ES-I3 (cell line): Measurements from ENCODE around the gene ZNF879.

Source experiments
- H3K36me3 ChIP-seq: 2 replicates; pipeline ENCODE4 v1.6.1; 2013; ENCODE audit warnings: mild to moderate bottlenecking, low read length, control low read depth, moderate library complexity; ENCODE audit not compliant: insufficient read depth
- H3K4me1 ChIP-seq: 2 replicates; pipeline ENCODE4 v1.6.1; 2013; ENCODE audit warnings: mild to moderate bottlenecking, control low read depth, low read length; ENCODE audit not compliant: insufficient read depth
- H3K9ac ChIP-seq: 2 replicates; pipeline ENCODE4 v1.6.1; 2013; ENCODE audit warnings: low read depth, mild to moderate bottlenecking, low read length, moderate library complexity
- H3K9me3 ChIP-seq: 2 replicates; pipeline ENCODE4 v1.6.1; 2013; ENCODE audit warnings: mild to moderate bottlenecking, low read length, moderate library complexity; ENCODE audit not compliant: control insufficient read depth, insufficient read depth

Gene ZNF879

DNA sequence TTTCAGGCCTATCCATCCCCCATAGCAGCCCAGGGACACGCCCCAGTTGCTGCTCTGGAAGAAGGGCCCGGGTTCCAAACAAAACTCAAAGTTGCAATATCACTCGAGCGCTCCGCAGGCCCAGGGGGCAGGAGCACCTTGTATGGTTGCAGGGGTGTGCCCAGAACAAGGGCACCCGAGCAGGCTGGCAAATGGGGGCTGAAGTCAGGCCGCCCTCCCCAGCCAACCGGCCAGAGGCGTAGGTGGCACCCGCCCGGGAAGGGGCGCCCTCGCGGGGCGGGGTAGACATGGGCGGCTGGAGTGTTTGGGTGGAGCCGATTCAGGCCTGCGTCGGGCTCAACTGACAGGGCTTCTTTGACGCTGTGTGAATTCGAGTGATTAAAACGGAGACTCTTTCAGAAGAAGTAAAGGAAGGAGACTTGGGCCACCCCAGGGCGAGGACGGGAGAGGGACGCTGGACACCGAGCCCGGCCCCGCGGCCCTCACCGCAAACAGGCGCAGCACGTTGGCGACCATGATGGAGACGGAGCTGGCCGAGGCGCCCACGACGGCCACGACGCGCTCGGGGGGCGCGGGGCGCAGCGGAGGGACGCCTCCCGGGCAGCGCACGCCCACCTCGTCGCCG lies 29.5 kb upstream of the ZNF879 start:
- H3K36me3 ChIP-seq = no peaks in the 10 kb centered on the region
- H3K9me3 ChIP-seq = no peaks in the 10 kb centered on the region
- no peaks in the 10 kb centered on the region; the same call in 1 of the 2 replicates for H3K4me1 ChIP-seq
- H3K9ac ChIP-seq = peak overlapping the region; percentile 36; the same call in 1 of the 2 replicates

DNA sequence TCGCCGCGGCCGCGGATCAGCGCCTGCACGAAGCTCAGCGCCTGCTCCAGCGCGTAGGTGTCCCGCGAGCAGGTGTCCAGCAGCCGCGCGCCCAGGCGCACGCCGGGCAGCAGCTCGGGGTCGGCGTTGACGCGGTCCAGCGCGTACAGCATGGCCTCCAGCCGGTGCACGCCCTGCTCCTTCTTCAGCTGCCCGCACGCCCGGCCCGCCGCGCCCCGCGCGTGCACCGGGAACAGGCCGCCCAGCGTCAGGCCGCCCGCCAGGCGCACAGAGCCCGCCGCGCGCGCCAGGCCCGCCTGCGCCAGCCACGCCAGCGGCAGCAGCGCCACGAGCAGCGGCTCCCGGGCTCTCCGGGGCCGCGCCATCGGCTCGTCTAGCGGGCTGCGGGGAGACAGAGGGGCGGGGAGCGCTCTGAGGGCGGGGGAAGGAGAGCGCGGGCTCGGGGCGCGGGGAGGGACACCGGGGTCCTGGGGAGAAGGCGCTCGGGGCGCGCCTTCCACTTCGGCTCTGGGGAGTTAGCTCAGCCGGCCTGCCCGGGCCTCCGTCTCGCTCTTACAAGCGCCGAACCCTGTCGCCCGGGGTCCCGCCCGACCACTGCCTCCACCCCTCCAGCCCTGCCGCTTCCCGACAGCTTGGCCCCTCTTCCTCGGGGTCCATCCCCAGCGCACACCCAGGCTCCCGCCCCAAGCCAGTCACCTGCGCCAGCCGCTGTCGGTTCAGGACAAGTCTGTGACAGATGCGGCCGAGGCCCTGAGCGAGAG lies 28.8 kb upstream of the ZNF879 start, which contains the start of gene GRM6:
TSS of gene GRM6 (minus strand) at position 741 of the 761 bp plus-strand sequence. CDS start at position 365, 376 bp downstream.
- no peaks in the 10 kb centered on the region; the same call in 1 of the 2 replicates for H3K4me1 ChIP-seq
- no peaks in the 10 kb centered on the region for H3K36me3 ChIP-seq
- H3K9me3 ChIP-seq = no peaks in the 10 kb centered on the region
- H3K9ac ChIP-seq = peak within 1 kb of the TSS; percentile 36

DNA sequence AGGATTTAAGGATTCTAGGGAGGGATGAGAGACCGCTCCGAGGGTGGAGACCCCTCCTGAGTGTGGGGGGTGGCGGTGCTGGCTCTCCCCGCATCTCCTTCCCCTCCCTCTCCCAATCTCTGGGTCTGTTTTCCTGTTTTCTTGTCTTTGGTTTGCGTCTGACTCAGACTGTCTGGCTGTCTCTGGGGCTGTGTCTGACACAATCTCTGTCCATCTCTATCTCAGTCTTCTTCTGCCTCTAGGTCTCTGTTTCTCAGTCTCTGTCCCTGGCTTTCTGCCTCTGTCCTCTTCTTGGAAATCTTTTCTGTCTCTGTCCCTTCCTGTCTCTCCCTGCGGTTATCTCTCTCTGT lies 28.3 kb upstream of the ZNF879 start:
- Histone ChIP-seq H3K9ac (peak overlapping the region; percentile 36), H3K4me1 (no peaks in the 10 kb centered on the region; the same call in 1 of the 2 replicates), H3K36me3 (no peaks in the 10 kb centered on the region), H3K9me3 (no peaks in the 10 kb centered on the region)

DNA sequence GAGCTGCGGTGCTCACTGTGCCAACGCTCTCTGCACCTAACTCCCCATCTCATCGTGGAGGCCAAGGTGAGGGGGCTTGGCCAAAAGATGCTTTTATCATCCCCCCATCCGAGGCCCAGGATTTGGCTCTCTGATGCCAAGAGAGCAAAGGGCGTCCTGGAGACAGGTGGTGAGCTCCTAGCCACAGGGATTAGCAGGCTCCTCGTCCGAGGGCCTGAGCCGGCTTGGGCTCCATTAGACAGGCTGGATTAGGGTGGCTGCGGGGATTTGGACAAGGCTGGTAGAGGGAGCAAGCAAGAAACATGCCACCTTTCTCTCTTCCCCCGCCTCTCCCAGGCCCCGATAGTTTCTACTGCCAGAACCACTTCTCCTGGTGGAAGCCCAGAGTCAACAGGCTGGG lies 27.4 kb upstream of the ZNF879 start:
- no peaks in the 10 kb centered on the region; the same call in 1 of the 2 replicates for H3K4me1 ChIP-seq
- no peaks in the 10 kb centered on the region for H3K36me3 ChIP-seq
- H3K9ac ChIP-seq = no peak overlapping the region
- no peaks in the 10 kb centered on the region; the same call in 1 of the 2 replicates for H3K9me3 ChIP-seq

DNA sequence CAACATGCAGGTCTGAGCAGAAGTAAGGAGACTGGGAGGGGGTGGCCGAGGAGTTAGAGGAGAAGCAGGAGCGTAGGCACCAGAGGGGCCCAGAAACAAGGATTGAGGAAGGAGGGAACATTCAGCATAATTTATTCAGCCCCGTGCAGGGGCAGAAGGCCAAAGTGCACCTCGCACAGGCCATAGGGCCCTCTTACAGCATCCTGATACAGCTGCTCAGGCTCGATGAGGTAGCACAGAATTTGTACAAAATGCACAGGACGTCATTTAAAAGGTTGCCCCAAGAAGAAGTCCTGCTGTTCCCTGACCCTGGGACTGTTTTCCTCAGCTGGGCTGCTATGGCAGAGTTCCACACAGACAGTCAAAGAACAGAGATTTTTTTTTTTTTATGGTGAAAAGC lies 26.4 kb upstream of the ZNF879 start:
- H3K36me3 ChIP-seq = no peaks in the 10 kb centered on the region
- peaks cover 3% of the 10 kb centered on the region for H3K9me3 ChIP-seq
- no peak overlapping the region for H3K9ac ChIP-seq
- H3K4me1 ChIP-seq = no peaks in the 10 kb centered on the region; the same call in 1 of the 2 replicates

DNA sequence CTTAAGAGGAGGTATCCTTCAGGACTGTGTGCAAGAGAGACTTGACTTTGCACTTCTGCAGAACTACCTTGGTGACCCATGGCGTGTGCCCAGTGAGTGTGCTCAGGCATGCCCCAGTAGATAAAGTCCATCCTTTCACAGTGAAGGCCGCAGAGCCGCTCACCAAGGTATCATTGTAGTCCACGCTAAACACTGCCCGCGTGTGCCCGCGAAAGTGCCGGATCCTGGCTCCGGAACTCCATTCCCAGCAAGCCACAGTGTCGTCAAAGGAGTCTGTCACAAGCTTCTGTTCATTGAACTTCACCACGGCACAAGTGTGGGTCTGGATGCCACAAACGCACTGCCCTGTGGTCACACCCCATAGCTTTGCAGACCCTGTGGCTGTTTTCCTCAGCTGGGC lies 25.2 kb upstream of the ZNF879 start:
- Histone ChIP-seq H3K9ac (no peak overlapping the region), H3K36me3 (no peaks in the 10 kb centered on the region), H3K9me3 (peaks cover 3% of the 10 kb centered on the region), H3K4me1 (no peaks in the 10 kb centered on the region; the same call in 1 of the 2 replicates)

DNA sequence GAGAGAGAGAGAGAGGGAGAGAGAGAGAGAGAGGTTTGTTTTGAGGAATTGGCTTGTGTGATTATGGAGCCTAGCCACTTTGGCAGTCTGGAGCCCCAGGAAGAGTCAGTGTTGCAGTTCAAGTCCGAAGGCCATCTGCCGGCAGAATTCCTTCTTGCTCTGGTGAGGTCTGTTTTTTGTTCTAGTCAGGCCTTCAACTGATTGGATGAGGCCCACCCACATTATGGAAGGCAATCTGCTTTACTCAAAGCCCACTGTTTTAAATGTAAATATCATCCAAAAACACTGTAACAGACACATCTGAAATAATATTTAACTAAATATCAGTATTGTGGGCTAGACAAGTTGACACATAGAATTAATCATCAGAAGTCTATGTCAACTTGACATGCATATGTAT lies 17.0 kb upstream of the ZNF879 start:
- no peaks in the 10 kb centered on the region for H3K36me3 ChIP-seq
- H3K9ac ChIP-seq = no peak overlapping the region
- H3K9me3 ChIP-seq = peaks cover 7% of the 10 kb centered on the region

DNA sequence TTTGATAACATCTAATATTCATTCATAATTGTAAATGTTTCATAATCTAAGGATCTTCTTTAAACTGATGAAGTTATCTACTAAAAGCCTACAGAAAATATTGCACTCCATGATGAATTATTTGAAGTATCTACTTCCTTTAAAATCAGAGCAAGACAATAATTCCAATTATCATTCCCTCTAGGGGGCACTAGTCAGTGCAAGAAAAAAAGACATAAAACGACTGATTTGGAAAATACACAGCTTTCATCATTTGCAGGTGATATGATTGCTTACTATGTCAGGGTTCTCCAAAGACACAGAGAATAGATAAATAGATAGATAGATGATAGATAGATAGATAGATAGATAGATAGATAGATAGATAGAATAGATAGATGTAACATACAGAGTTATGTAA lies 14.9 kb upstream of the ZNF879 start:
- Histone ChIP-seq H3K4me1 (no peaks in the 10 kb centered on the region), H3K36me3 (no peaks in the 10 kb centered on the region), H3K9me3 (peaks cover 8% of the 10 kb centered on the region), H3K9ac (no peak overlapping the region)

More for the DNA sequence above, 17.0 kb upstream of the ZNF879 start:
- no peaks in the 10 kb centered on the region for H3K4me1 ChIP-seq

DNA sequence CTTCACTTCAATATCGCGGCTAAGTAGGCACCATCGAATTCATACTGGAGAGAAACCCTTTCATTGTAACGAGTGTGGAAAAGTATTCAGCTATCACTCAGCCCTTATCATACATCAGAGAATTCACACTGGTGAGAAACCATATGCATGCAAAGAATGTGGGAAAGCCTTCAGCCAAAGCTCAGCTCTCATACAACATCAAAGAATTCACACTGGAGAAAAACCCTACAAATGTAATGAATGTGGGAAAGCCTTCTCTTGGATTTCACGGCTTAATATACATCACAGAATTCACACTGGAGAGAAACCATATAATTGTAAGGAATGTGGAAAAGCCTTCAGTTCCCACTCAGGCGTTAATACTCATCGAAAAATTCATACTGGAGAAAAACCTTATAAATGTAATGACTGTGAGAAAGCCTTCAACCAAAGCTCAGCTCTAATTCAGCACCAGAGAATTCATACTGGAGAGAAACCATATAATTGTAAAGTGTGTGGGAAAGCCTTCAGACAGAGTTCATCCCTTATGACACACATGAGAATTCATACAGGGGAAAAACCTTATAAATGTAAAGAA lies 9.5 kb downstream of the ZNF879 start:
- H3K9me3 ChIP-seq = peaks cover 54% of the 10 kb centered on the region
- no peak overlapping the region for H3K9ac ChIP-seq
- H3K4me1 ChIP-seq = no peaks in the 10 kb centered on the region
- peaks cover 11% of the 10 kb centered on the region; the same call in 1 of the 2 replicates for H3K36me3 ChIP-seq

DNA sequence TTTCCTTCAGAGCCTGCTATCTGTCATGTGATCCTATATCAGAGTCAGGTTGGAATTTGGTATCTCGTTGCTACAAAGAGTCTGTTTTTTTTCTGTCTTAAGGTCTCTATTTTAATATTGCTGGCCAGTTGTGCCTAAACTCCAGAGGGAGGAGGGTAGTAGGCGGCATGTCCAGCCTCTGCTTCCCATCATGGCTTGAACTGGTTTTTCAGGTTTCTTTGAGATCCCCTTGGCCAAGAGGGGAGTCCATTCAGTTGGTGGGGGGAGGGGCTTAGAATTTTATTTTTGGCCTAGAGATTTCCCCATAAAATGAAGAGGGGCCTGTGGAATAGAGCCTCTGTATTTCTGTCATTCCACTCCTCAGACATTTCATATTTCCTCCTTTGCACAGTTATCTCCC lies 21.2 kb downstream of the ZNF879 start:
- no peaks in the 10 kb centered on the region for H3K4me1 ChIP-seq
- no peaks in the 10 kb centered on the region for H3K36me3 ChIP-seq
- H3K9me3 ChIP-seq = no peaks in the 10 kb centered on the region
- no peak overlapping the region for H3K9ac ChIP-seq

DNA sequence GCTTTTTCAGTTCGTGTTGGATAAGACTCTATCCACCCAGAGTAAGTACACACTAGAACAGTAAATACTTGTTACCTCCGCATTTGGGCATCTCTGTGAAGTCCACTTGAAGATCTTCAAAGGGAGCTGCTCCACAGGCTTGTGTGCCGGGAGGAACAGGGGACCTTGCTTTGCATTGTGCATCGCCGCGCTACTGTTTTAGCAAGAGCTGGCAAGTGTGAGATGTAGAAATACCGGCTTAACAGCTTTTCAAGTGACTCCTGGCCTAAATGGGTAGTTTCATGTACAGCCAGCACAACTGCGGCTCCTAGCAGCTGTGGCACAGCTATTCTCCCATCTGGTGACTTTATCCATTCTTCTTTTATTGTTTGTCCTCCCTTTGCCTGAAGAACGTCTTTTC lies 28.2 kb downstream of the ZNF879 start:
- Histone ChIP-seq H3K9me3 (no peaks in the 10 kb centered on the region; the same call in 1 of the 2 replicates), H3K36me3 (no peaks in the 10 kb centered on the region), H3K4me1 (no peaks in the 10 kb centered on the region), H3K9ac (no peak overlapping the region)

DNA sequence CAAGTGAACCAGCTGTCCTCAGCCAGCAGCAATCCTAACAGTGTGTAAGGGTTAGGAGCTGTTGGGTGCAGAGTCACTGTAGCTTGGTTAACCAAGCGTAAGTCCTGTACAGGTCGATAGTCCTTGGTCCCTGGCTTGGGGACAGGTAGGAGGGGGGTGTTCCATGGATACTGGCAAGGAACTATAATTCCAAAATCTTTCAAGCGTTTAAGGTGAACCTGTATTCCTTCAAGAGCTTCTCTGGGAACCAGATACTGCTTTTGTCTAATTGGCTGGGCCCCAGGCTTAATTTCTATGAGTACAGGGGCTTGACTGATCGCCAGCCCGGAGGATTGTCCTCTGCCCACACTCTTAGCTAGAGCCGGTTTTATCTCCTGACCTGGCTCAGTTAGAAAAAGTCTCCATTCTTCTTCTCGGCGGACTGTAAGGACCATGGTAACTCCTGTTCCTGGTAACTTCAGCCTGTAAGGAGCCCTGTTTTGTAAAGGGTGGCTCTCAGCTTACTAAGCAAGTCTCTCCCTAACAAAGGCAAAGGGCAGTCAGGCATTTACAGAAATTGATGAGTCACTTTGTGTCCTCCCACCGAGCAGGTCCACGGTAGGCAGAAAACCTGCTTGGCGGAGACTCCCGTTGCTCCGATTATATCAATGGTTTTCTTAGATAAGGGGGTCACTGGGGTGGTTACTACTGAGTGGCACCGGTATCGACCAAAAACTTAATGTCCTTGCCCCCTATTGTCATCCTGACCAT lies 30.6 kb downstream of the ZNF879 start:
- no peaks in the 10 kb centered on the region for H3K4me1 ChIP-seq
- no peaks in the 10 kb centered on the region for H3K36me3 ChIP-seq
- H3K9me3 ChIP-seq = peaks cover 3% of the 10 kb centered on the region
- no peak overlapping the region for H3K9ac ChIP-seq

DNA sequence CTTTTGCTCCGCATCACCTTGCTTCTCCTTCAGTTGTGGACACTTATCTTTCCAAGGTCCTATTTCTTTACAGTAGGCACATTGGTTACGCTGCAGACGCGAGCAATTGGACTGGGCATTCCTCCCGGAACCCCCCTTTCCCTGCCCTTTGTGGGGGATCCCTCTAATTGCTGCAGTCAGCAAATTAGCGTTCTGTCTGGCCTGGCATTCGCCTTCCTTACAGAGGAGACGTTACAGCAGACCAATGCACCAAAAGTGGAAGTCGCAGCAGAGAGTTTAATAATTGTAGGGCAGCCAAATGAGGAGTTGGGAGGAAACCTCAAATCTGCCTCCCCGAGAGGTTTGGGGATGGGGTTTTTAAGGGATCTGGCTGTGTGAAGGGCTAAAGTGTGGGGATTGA lies 31.3 kb downstream of the ZNF879 start:
- H3K9ac ChIP-seq = no peak overlapping the region
- peaks cover 3% of the 10 kb centered on the region for H3K9me3 ChIP-seq
- no peaks in the 10 kb centered on the region for H3K36me3 ChIP-seq
- H3K4me1 ChIP-seq = no peaks in the 10 kb centered on the region

DNA sequence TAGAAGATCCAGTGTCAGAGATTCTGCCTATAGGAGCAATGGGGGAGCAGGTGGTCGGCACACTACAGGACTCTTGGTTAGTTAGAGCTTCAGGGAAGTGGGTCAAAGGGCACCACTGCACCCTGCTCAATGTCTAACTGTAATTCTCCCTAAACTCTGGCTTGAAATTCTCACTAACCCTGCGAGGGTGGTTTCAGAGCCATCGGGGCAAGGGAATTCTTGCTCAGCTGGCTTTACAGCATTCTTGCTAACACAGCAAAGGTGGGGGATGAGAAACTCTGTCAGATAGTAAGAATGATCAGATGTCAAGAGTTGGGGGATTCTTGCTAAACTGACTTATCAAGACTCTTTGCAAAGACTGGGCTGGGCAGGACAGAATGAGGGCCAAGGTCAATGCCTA lies 31.8 kb downstream of the ZNF879 start:
- Histone ChIP-seq H3K4me1 (no peaks in the 10 kb centered on the region), H3K9ac (no peak overlapping the region), H3K9me3 (peaks cover 3% of the 10 kb centered on the region), H3K36me3 (no peaks in the 10 kb centered on the region)
